Fibroblast of skin of right quadriceps (primary cell): ENCODE measurements around the gene OBI1.

Experiments
- DNase-seq: peaks from one replicate; pipeline ENCODE4 v3.0.0-alpha.2; 2013

Gene OBI1

GRCh38 chr13:78586706-78587105, 72.2 kb downstream of the OBI1 start:
- no peak for DNase-seq

GRCh38 chr13:78576261-78576660, 82.7 kb downstream of the OBI1 start:
- no peak for DNase-seq

- no peak for DNase-seq
Observed at GRCh38 chr13:78572459-78572858, 86.5 kb downstream of the OBI1 start.

GRCh38 chr13:78569029-78569428, 89.9 kb downstream of the OBI1 start:
- DNase-seq = no peak

GRCh38 chr13:78566631-78567030, 92.3 kb downstream of the OBI1 start:
- no peak for DNase-seq
